Karpas-422 (cell line): ENCODE measurements around the gene ZMYND11. TPM values are rescaled to one million over a fixed set of nuclear protein-coding genes. Genes with fewer than 3 reads are reported as not detected.

ENCODE experiments used
- DNase-seq: peaks from one replicate; pipeline ENCODE4 v3.0.0-alpha.2; 2015
- H2AFZ ChIP-seq: fragments of 200-600 bp; sonication (generic); 2 replicates; pipeline ENCODE4 v1.6.1; 2014; ENCODE audit warnings: antibody characterized with exemption, low read length, mixed read lengths
- H3K27ac ChIP-seq: fragments of 200-600 bp; sonication (generic); 2 replicates; pipeline ENCODE4 v1.5.1; 2014; ENCODE audit warnings: mild to moderate bottlenecking, low read length, moderate library complexity
- H3K27me3 ChIP-seq: fragments of 200-600 bp; sonication (generic); 2 replicates; pipeline ENCODE4 v1.6.1; 2014; ENCODE audit warnings: low read length, mixed read lengths
- H3K36me3 ChIP-seq: fragments of 200-600 bp; sonication (generic); 2 replicates; pipeline ENCODE4 v1.6.1; 2014; ENCODE audit warnings: low read length, mixed read lengths; ENCODE audit not compliant: insufficient read depth
- H3K4me1 ChIP-seq: fragments of 200-600 bp; sonication (generic); 2 replicates; pipeline ENCODE4 v1.6.1; 2014; ENCODE audit warnings: mild to moderate bottlenecking, low read length, mixed read lengths
- H3K4me2 ChIP-seq: fragments of 200-600 bp; sonication (generic); 2 replicates; pipeline ENCODE4 v1.6.1; 2014; ENCODE audit warnings: low read length, low read depth, mild to moderate bottlenecking; ENCODE audit not compliant: poor library complexity, severe bottlenecking
- H3K4me3 ChIP-seq: fragments of 200-600 bp; sonication (generic); 2 replicates; pipeline ENCODE4 v1.5.1; 2014; ENCODE audit warnings: mild to moderate bottlenecking, antibody characterized with exemption, low read length, mixed read lengths
- H3K79me2 ChIP-seq: fragments of 200-600 bp; sonication (generic); 2 replicates; pipeline ENCODE4 v1.6.1; 2014; ENCODE audit warnings: mild to moderate bottlenecking, low read length, mixed read lengths
- H3K9ac ChIP-seq: fragments of 200-600 bp; sonication (generic); 2 replicates; pipeline ENCODE4 v1.6.0; 2014; ENCODE audit warnings: low read length
- H3K9me2 ChIP-seq: fragments of 200-600 bp; sonication (generic), shearing (Covaris generic); replicated peaks from 2 replicates; pipeline ENCODE4 v1.6.0; 2014; ENCODE audit warnings: mild to moderate bottlenecking, low read length, moderate library complexity; ENCODE audit not compliant: insufficient read depth
- H3K9me3 ChIP-seq: fragments of 300-700, 200-600 bp; sonication (generic); 2 replicates; pipeline ENCODE4 v1.6.1; 2014; ENCODE audit warnings: low read length, mixed read lengths
- H4K20me1 ChIP-seq: fragments of 200-600 bp; sonication (generic); 2 replicates; pipeline ENCODE4 v1.6.1; 2014; ENCODE audit warnings: mild to moderate bottlenecking, antibody characterized with exemption, low read length, low read depth; ENCODE audit not compliant: insufficient read depth
- total RNA-seq: library from RNA; depleted of rRNA; stranded (reverse); fragments of >200 nt; shearing (Covaris generic); gene quantifications from 2 replicates; pipeline ENCODE4 v1.2.3, GENCODE V29; 2014; ENCODE audit warnings: low replicate concordance

The ZMYND11 gene
- total RNA-seq, 1 experiment from 2014 or later: 8.3 TPM

- DNase-seq: no peak
- no peak overlapping the region for H3K27ac ChIP-seq
- no peaks in the 10 kb centered on the region for H4K20me1 ChIP-seq
Measured at GRCh38 chr10:232061-232460, 96.8 kb downstream of the ZMYND11 start.

DNA sequence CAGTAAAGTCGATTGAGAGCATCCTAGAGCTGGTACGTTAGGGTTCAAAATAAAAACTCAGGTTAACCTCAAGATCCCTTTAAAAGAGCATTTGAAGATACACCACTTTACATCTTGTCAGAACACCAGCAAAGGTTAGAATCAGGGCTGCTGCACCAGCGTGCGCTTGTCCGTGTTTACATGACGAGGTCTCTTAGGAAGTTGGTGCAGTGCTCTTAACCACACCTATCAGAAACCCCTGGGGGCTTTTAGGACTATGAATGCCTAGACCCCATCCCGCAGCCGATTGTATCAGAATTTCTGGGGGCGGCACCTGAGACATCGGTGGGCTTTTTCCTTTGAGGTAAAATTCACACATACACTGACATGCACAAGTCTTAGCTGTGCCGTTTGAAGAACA, 97.6 kb downstream of the ZMYND11 start:
- no peak overlapping the region for H3K4me2 ChIP-seq

More at GRCh38 chr10:232061-232460, 96.8 kb downstream of the ZMYND11 start:
- peaks cover 29% of the 10 kb centered on the region for H3K4me1 ChIP-seq
- H3K9me2 ChIP-seq: no peaks in the 10 kb centered on the region
- no peak overlapping the region for H3K9ac ChIP-seq
- no peak overlapping the region for H2AFZ ChIP-seq
- H3K4me3 ChIP-seq: no peak overlapping the region
- no peaks in the 10 kb centered on the region for H3K9me3 ChIP-seq
- H3K27me3 ChIP-seq: no peaks in the 10 kb centered on the region
- no peak overlapping the region for H3K4me2 ChIP-seq
- H3K36me3 ChIP-seq: no peaks in the 10 kb centered on the region
- no peaks in the 10 kb centered on the region for H3K79me2 ChIP-seq

DNA sequence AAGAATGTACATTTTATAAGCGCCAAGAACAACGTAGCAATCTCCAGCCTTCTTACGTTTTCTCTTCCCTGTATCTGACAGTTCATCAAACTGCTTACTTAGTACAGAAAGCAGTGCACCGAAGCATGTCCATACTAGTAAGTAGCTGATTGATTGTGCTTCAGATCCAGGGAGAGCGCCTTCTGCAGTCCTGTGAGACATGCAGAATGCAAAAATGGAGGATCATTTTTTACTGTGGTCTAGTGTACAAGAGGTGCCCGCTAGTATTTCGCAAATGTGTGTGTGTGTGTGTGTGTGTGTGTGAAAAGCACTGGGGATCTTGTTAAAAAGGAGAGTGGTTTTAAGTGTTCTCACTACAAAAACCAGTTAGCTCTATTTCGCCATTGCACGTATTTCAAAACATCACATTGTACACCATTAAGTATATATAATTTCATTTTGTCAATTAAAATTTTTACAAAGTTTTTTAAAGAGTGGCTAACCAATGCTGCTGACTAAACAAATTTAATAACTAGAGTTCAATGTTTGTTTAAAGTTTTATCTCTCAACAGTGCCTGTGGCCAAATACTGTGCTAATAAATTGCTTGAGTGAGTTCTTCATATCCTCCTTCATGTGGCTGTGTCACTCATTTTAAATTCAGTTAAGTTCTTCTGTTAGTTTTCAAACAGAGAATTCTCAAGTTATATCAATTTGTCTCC, 99.6 kb downstream of the ZMYND11 start:
- Histone ChIP-seq H3K4me3 (no peak overlapping the region), H3K9ac (no peak overlapping the region), H3K27me3 (no peaks in the 10 kb centered on the region), H3K9me3 (no peaks in the 10 kb centered on the region), H3K79me2 (no peaks in the 10 kb centered on the region), H3K4me1 (peaks cover 29% of the 10 kb centered on the region), H3K4me2 (peak overlapping the region; percentile 32), H3K9me2 (no peaks in the 10 kb centered on the region), H4K20me1 (no peaks in the 10 kb centered on the region), H3K36me3 (no peaks in the 10 kb centered on the region), H3K27ac (no peak overlapping the region), H2AFZ (no peak overlapping the region)
- peak; percentile 63 for DNase-seq

More for the DNA sequence above, 97.6 kb downstream of the ZMYND11 start:
- H3K9me3 ChIP-seq: no peaks in the 10 kb centered on the region
- H3K4me3 ChIP-seq: no peak overlapping the region
- H3K27ac ChIP-seq: no peak overlapping the region
- no peaks in the 10 kb centered on the region for H3K79me2 ChIP-seq
- H4K20me1 ChIP-seq: no peaks in the 10 kb centered on the region
- no peaks in the 10 kb centered on the region for H3K9me2 ChIP-seq
- H3K27me3 ChIP-seq: no peaks in the 10 kb centered on the region
- H3K9ac ChIP-seq: no peak overlapping the region
- H3K4me1 ChIP-seq: peaks cover 29% of the 10 kb centered on the region
- DNase-seq: no peak
- H3K36me3 ChIP-seq: no peaks in the 10 kb centered on the region
- no peak overlapping the region for H2AFZ ChIP-seq

DNA sequence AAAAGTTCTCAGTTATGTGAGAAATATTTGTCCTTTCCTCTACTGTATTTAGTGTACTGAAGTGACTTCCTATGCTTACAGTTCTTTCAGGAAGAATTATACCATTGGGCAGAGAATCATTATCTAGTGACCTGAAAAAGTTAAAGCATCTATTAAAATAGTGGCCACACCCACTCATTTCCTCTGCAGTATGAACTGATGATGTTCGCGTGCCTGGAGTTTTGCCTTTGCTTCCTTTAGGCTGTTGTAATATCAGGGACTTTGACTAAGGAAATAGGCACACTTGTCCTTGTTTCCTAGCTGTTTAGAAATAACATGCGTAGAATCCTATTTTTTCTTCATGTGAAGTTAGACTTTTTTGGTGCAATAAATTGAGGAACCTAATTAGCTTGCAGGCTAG, 100.7 kb downstream of the ZMYND11 start:
- Histone ChIP-seq H3K36me3 (no peaks in the 10 kb centered on the region), H3K27ac (no peak overlapping the region), H4K20me1 (no peaks in the 10 kb centered on the region), H3K9me2 (no peaks in the 10 kb centered on the region), H3K4me1 (peaks cover 29% of the 10 kb centered on the region), H3K9me3 (no peaks in the 10 kb centered on the region), H2AFZ (no peak overlapping the region), H3K79me2 (no peaks in the 10 kb centered on the region), H3K27me3 (no peaks in the 10 kb centered on the region), H3K4me3 (no peak overlapping the region), H3K9ac (no peak overlapping the region), H3K4me2 (no peak overlapping the region)
- DNase-seq: no peak

- Histone ChIP-seq H3K79me2 (no peaks in the 10 kb centered on the region), H3K36me3 (no peaks in the 10 kb centered on the region), H3K9me2 (no peaks in the 10 kb centered on the region), H3K4me1 (peaks cover 19% of the 10 kb centered on the region), H3K27me3 (no peaks in the 10 kb centered on the region), H3K9me3 (no peaks in the 10 kb centered on the region), H2AFZ (no peak overlapping the region), H3K9ac (no peak overlapping the region), H3K4me3 (no peak overlapping the region), H3K27ac (no peak overlapping the region), H4K20me1 (no peaks in the 10 kb centered on the region), H3K4me2 (no peak overlapping the region)
- DNase-seq: no peak
Measured at GRCh38 chr10:239109-239508, 103.9 kb downstream of the ZMYND11 start.

DNA sequence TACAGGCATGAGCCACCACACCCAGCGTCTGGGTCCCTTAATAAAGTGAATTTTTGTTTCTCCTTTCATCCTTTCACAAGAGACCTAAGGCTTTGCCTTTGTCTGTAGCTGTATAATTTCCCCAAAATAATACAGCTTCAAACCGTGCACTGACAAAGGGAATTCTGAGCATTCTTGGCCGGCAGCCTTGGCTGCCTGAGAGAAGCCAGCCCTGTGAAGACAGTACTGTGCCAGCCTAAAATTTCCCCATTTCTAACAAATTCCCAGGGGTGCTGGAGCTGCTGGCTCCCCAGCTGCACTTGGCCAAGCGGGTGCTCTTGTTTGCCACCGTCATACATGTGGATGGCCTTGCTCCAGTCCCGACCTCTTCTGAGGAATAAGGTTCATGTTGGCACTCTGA, 106.2 kb downstream of the ZMYND11 start:
- no peaks in the 10 kb centered on the region for H3K9me2 ChIP-seq
- no peaks in the 10 kb centered on the region for H4K20me1 ChIP-seq
- H3K9ac ChIP-seq: no peak overlapping the region
- H3K4me2 ChIP-seq: no peak overlapping the region
- H3K79me2 ChIP-seq: no peaks in the 10 kb centered on the region
- H2AFZ ChIP-seq: no peak overlapping the region
- DNase-seq: no peak
- H3K27ac ChIP-seq: no peak overlapping the region
- no peak overlapping the region for H3K4me3 ChIP-seq
- H3K27me3 ChIP-seq: no peaks in the 10 kb centered on the region
- no peaks in the 10 kb centered on the region for H3K9me3 ChIP-seq
- no peaks in the 10 kb centered on the region for H3K4me1 ChIP-seq
- H3K36me3 ChIP-seq: no peaks in the 10 kb centered on the region

- Histone ChIP-seq H3K4me2 (no peak overlapping the region), H3K9me2 (no peaks in the 10 kb centered on the region), H4K20me1 (no peaks in the 10 kb centered on the region), H3K9ac (no peak overlapping the region), H3K36me3 (no peaks in the 10 kb centered on the region), H3K4me1 (no peaks in the 10 kb centered on the region), H3K27me3 (no peaks in the 10 kb centered on the region), H3K79me2 (no peaks in the 10 kb centered on the region), H3K4me3 (no peak overlapping the region), H3K27ac (no peak overlapping the region), H3K9me3 (no peaks in the 10 kb centered on the region), H2AFZ (no peak overlapping the region)
- DNase-seq: no peak
Measured at GRCh38 chr10:241966-242643, 106.8 kb downstream of the ZMYND11 start.

DNA sequence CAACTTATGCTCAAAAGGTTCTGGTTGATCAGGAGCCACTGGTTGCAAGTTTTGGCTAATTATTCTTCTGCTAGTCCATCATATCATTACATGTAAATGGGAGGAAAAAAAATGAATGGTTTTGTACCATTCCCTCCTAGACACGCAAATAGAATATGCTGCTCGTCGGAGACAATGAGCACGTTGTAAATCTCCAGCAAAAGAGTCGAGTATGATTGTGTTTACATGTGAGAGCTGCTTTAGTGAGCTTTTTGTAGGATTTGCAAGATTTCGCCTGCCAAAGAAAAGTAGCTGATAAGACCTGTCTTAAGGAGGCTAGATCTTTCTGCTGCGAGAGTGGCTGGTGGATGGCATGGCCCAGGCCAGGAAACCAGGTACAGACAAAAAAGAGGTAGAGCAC, 109.0 kb downstream of the ZMYND11 start:
- no peak overlapping the region for H2AFZ ChIP-seq
- no peak overlapping the region for H3K9ac ChIP-seq
- no peak overlapping the region for H3K4me3 ChIP-seq
- H3K9me3 ChIP-seq: no peaks in the 10 kb centered on the region
- no peaks in the 10 kb centered on the region for H3K27me3 ChIP-seq
- no peak overlapping the region for H3K27ac ChIP-seq
- H3K79me2 ChIP-seq: no peaks in the 10 kb centered on the region
- no peaks in the 10 kb centered on the region for H3K4me1 ChIP-seq
- no peaks in the 10 kb centered on the region for H3K36me3 ChIP-seq
- no peaks in the 10 kb centered on the region for H4K20me1 ChIP-seq
- H3K4me2 ChIP-seq: no peak overlapping the region
- no peaks in the 10 kb centered on the region for H3K9me2 ChIP-seq
- no peak for DNase-seq
